ENCODE data around the gene SMAD6.

Gene SMAD6

GRCh38 chr15:66658855-66659254 is 43.2 kb upstream of the SMAD6 start:
- Histone ChIP-seq H3K9ac (ENCODE audit: low read length) (no peak overlapping the region), H3K27ac (ENCODE audit: low read depth, low read length) (no peak overlapping the region), H3K27me3 (ENCODE audit: control insufficient read depth, insufficient read depth, low read length) (no peaks in the 10 kb centered on the region), H3K9me3 (ENCODE audit: control insufficient read depth, insufficient read depth, low read depth, low read length) (no peaks in the 10 kb centered on the region), H3K4me1 (ENCODE audit: control insufficient read depth, insufficient read depth, low read length) (peaks cover 52% of the 10 kb centered on the region), H3K4me3 (ENCODE audit: low read depth, low read length) (no peak overlapping the region), H3K36me3 (ENCODE audit: control insufficient read depth, insufficient read depth, low read length) (no peaks in the 10 kb centered on the region)

DNA sequence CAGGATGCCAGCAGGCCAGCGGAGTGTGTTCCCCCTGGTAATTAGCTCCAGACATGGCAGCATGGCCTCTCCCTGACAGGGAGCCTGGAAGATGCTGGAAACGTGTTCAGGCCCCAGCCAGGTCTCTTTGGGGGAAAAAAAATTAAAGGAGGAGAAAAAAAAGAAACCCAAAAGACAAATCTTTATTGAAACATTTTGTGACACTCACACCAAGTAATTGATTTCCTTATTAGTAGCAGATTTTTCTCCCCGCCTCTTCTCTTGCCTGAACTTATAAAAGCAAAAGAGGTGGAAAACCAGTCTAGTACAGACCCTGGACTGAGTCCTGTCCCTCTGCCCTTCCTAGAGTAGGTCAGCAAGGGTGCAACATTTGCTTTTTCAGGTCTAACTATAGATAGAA is 42.7 kb upstream of the SMAD6 start:
- no peaks in the 10 kb centered on the region for H3K27me3 ChIP-seq (ENCODE audit: control insufficient read depth, insufficient read depth, low read length)
- peaks cover 48% of the 10 kb centered on the region for H3K4me1 ChIP-seq (ENCODE audit: control insufficient read depth, insufficient read depth, low read length)
- no peak overlapping the region for H3K27ac ChIP-seq (ENCODE audit: low read depth, low read length)
- no peaks in the 10 kb centered on the region for H3K36me3 ChIP-seq (ENCODE audit: control insufficient read depth, insufficient read depth, low read length)
- no peak overlapping the region for H3K4me3 ChIP-seq (ENCODE audit: low read depth, low read length)
- H3K9ac ChIP-seq (ENCODE audit: low read length): no peak overlapping the region
- H3K9me3 ChIP-seq (ENCODE audit: control insufficient read depth, insufficient read depth, low read depth, low read length): no peaks in the 10 kb centered on the region

GRCh38 chr15:66661432-66662096 is 40.5 kb upstream of the SMAD6 start:
- Histone ChIP-seq H3K9ac (ENCODE audit: low read length) (peak overlapping the region; percentile 51), H3K4me3 (ENCODE audit: low read depth, low read length) (no peak overlapping the region), H3K9me3 (ENCODE audit: control insufficient read depth, insufficient read depth, low read depth, low read length) (no peaks in the 10 kb centered on the region), H3K27me3 (ENCODE audit: control insufficient read depth, insufficient read depth, low read length) (no peaks in the 10 kb centered on the region), H3K27ac (ENCODE audit: low read depth, low read length) (0 out of 2 replicates have a peak overlapping the region, but pooled peaks have one; percentile 11), H3K4me1 (ENCODE audit: control insufficient read depth, insufficient read depth, low read length) (peaks cover 30% of the 10 kb centered on the region), H3K36me3 (ENCODE audit: control insufficient read depth, insufficient read depth, low read length) (no peaks in the 10 kb centered on the region)

DNA sequence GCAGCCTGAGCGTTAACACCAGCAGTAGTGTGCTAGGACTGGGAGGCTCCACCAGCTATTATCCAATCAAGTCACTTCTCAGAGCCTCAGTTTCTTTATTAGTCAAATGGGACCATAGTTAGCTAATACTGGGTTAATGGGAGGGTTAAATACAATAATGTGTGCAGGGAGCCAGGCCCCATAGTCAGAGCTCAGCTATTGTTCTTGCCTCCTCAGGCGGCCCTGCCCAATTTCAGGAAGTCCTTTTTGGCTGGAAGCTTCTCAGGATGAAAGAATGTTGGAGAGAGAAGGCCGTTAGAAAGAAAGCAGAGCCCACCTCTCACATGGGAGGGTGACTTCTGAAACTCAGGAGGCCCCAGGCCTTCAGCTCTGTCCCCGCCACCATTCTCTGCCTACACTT is 39.5 kb upstream of the SMAD6 start:
- no peak overlapping the region for H3K27ac ChIP-seq (ENCODE audit: low read depth, low read length)
- no peaks in the 10 kb centered on the region for H3K36me3 ChIP-seq (ENCODE audit: control insufficient read depth, insufficient read depth, low read length)
- H3K9ac ChIP-seq (ENCODE audit: low read length): no peak overlapping the region
- no peaks in the 10 kb centered on the region for H3K9me3 ChIP-seq (ENCODE audit: control insufficient read depth, insufficient read depth, low read depth, low read length)
- H3K27me3 ChIP-seq (ENCODE audit: control insufficient read depth, insufficient read depth, low read length): no peaks in the 10 kb centered on the region
- no peak overlapping the region for H3K4me3 ChIP-seq (ENCODE audit: low read depth, low read length)
- H3K4me1 ChIP-seq (ENCODE audit: control insufficient read depth, insufficient read depth, low read length): peaks cover 21% of the 10 kb centered on the region

- H3K27me3 ChIP-seq (ENCODE audit: control insufficient read depth, insufficient read depth, low read length): no peaks in the 10 kb centered on the region
- peaks cover 4% of the 10 kb centered on the region; the same call in 1 of the 2 replicates for H3K9me3 ChIP-seq (ENCODE audit: control insufficient read depth, insufficient read depth, low read depth, low read length)
- no peak overlapping the region for H3K4me3 ChIP-seq (ENCODE audit: low read depth, low read length)
- H3K27ac ChIP-seq (ENCODE audit: low read depth, low read length): no peak overlapping the region
- H3K9ac ChIP-seq (ENCODE audit: low read length): no peak overlapping the region
- H3K4me1 ChIP-seq (ENCODE audit: control insufficient read depth, insufficient read depth, low read length): peaks cover 15% of the 10 kb centered on the region; the same call in 1 of the 2 replicates
- H3K36me3 ChIP-seq (ENCODE audit: control insufficient read depth, insufficient read depth, low read length): no peaks in the 10 kb centered on the region
Measured at GRCh38 chr15:66663664-66664063, 38.4 kb upstream of the SMAD6 start.

DNA sequence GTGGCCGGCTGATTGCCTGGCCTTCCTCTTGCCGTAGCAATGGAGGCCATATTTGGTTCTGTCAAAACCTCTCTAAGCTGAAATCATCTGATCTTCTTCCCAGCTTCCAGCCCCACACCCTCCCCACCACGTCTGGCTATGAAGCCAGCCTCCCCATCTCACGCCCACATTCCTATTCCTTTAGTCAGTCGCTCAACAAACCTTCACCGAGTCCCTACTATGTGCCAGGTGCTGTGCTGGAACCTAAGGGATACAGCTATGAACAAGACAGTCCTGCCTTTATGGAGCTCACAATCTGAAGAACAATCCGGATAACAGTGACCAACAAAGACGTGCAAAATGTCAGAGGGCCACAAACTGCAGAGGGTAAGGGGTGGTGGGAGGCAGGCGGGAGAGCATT is 31.9 kb upstream of the SMAD6 start:
- no peak overlapping the region for H3K9ac ChIP-seq (ENCODE audit: low read length)
- H3K4me1 ChIP-seq (ENCODE audit: control insufficient read depth, insufficient read depth, low read length): peaks cover 20% of the 10 kb centered on the region
- H3K27me3 ChIP-seq (ENCODE audit: control insufficient read depth, insufficient read depth, low read length): no peaks in the 10 kb centered on the region
- H3K27ac ChIP-seq (ENCODE audit: low read depth, low read length): no peak overlapping the region
- peaks cover 4% of the 10 kb centered on the region; the same call in 1 of the 2 replicates for H3K9me3 ChIP-seq (ENCODE audit: control insufficient read depth, insufficient read depth, low read depth, low read length)
- no peak overlapping the region for H3K4me3 ChIP-seq (ENCODE audit: low read depth, low read length)
- H3K36me3 ChIP-seq (ENCODE audit: control insufficient read depth, insufficient read depth, low read length): no peaks in the 10 kb centered on the region

DNA sequence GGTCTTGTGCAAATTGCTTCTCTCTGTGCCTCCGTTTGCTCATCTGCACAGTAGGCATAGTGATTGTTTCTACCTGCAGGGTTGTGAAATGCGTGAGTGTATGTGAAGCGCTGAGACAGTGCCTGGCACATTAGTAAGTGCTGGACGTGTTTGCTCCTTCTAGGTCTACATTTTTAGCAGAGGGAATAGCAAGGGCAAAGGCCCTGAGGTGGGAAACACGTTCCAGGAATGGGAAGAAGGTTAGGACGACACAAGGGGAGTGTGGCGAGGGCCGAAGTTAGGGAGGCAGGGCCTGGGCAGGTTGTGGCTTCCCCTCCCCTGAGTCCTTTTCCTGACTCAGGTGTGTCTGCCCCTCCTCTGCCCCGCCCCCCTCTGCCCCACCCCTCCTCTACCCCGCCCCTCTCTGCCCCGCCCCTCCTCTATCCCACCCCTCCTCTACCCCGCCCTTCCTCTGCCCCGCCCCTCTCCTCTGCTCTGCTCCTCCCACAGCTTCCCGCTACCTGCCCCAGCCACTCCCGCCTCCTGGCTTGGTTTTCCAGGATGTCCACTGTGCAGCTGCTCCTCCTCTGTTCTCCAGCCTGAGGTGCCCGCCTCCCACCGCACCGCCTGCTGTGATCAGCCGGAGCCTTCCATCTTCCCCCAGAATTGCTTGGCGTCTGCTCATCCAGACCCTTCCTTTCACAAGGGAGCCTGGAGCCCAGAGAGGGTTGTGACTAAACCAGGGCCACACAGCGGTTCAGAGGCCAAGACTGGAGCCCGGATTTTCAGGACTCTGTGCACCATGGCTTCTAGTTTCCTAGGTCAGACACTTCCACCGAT is 31.1 kb upstream of the SMAD6 start:
- no peak overlapping the region for H3K27ac ChIP-seq (ENCODE audit: low read depth, low read length)
- H3K36me3 ChIP-seq (ENCODE audit: control insufficient read depth, insufficient read depth, low read length): no peaks in the 10 kb centered on the region
- H3K4me1 ChIP-seq (ENCODE audit: control insufficient read depth, insufficient read depth, low read length): peaks cover 20% of the 10 kb centered on the region
- no peaks in the 10 kb centered on the region for H3K27me3 ChIP-seq (ENCODE audit: control insufficient read depth, insufficient read depth, low read length)
- H3K4me3 ChIP-seq (ENCODE audit: low read depth, low read length): 0 out of 2 replicates have a peak overlapping the region, but pooled peaks have one; percentile 2
- H3K9me3 ChIP-seq (ENCODE audit: control insufficient read depth, insufficient read depth, low read depth, low read length): peaks cover 4% of the 10 kb centered on the region; the same call in 1 of the 2 replicates
- H3K9ac ChIP-seq (ENCODE audit: low read length): peak overlapping the region; percentile 31

DNA sequence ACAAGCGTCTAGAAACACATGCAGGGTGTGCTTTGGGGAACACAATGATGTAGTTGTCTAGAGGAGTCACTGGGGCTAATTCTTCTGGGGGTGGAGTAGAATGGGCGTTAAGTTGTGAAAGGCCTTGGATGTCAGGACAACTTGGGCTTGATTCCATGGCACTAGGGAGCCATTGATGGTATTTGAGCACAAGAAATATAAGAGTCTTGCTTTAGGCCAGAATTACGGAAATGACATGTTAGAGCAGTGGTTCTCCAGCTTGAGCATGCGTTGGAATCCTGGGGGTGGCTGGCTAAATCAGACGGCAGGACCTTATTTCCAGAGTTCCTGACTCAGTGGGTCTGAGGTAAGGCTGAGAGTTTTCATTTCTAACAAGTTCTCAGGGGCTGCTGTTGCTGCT is 29.2 kb upstream of the SMAD6 start:
- H3K4me1 ChIP-seq (ENCODE audit: control insufficient read depth, insufficient read depth, low read length): peaks cover 23% of the 10 kb centered on the region
- H3K9ac ChIP-seq (ENCODE audit: low read length): no peak overlapping the region
- no peaks in the 10 kb centered on the region for H3K36me3 ChIP-seq (ENCODE audit: control insufficient read depth, insufficient read depth, low read length)
- H3K27me3 ChIP-seq (ENCODE audit: control insufficient read depth, insufficient read depth, low read length): no peaks in the 10 kb centered on the region
- H3K9me3 ChIP-seq (ENCODE audit: control insufficient read depth, insufficient read depth, low read depth, low read length): peaks cover 2% of the 10 kb centered on the region; the same call in 1 of the 2 replicates
- peak overlapping the region; percentile 23; the same call in 1 of the 2 replicates for H3K27ac ChIP-seq (ENCODE audit: low read depth, low read length)
- no peak overlapping the region for H3K4me3 ChIP-seq (ENCODE audit: low read depth, low read length)

DNA sequence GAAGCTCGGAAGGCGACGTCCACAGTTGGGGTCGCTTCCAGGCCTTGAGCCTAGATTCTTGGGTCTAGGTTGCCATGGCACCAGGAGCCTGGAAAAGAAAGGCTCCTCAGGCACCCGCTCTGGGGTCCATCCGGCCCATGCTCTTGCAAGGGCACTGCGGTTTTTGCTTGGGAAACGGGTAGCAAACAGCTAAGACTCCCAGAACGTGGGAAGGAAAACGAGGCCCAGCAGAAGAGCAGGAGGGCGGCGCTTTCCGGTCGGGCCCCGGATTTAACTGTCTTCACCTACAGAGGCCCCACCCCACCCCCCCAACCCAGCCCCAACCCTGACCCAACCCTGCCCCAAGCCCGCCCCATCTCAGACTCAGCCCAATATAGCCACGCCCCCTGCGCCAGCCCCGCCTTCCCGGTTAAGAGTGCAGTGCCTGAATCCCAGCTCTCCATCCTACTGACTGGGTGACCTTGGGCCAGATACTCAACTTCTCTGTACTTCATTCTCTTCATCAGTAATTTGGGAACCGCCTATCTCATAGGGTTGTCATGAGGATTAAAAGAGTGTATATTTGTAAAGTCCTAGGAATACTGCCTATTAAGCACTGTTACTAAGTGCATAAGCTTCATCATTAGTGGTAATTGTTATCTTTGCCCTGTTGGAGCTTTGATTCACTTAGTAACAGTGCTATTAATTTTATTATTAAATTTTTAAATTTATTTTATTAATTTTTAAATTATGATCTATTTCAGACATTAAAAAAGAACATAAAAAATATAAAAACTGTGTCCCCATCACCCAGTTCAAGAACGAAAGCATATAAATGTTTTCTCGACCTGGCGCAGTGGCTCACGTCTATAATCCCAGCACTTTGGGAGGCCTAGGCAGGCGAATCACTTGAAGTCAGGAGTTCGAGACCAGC is 28.4 kb upstream of the SMAD6 start:
- Histone ChIP-seq H3K27ac (ENCODE audit: low read depth, low read length) (peak overlapping the region; percentile 23; the same call in 1 of the 2 replicates), H3K36me3 (ENCODE audit: control insufficient read depth, insufficient read depth, low read length) (no peaks in the 10 kb centered on the region), H3K27me3 (ENCODE audit: control insufficient read depth, insufficient read depth, low read length) (no peaks in the 10 kb centered on the region), H3K4me1 (ENCODE audit: control insufficient read depth, insufficient read depth, low read length) (peaks cover 29% of the 10 kb centered on the region), H3K9ac (ENCODE audit: low read length) (peak overlapping the region; percentile 51), H3K9me3 (ENCODE audit: control insufficient read depth, insufficient read depth, low read depth, low read length) (no peaks in the 10 kb centered on the region), H3K4me3 (ENCODE audit: low read depth, low read length) (no peak overlapping the region)

DNA sequence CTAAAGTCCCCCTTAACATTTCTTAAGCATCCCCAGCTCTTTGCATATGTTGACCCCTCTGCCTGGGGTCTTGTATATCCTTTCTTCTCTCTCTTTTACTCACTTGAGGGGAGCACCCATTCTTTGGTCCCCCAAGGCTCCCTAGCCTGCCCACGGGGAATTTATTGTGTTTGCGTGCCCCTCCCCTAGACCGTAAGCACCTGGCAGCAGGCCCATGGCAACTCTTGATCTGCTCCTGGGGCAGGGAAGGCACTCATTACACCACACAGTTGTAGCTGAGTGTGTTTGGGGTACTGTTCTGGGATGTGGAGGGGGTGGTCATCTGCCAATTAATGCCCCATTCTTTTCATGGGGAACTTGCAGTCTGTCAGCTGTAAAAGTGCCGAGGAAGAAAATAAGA is 27.3 kb upstream of the SMAD6 start:
- Histone ChIP-seq H3K27me3 (ENCODE audit: control insufficient read depth, insufficient read depth, low read length) (no peaks in the 10 kb centered on the region), H3K4me1 (ENCODE audit: control insufficient read depth, insufficient read depth, low read length) (peaks cover 40% of the 10 kb centered on the region), H3K27ac (ENCODE audit: low read depth, low read length) (no peak overlapping the region)

More for the DNA sequence above, 27.3 kb upstream of the SMAD6 start:
- Histone ChIP-seq H3K36me3 (ENCODE audit: control insufficient read depth, insufficient read depth, low read length) (no peaks in the 10 kb centered on the region), H3K4me3 (ENCODE audit: low read depth, low read length) (no peak overlapping the region), H3K9me3 (ENCODE audit: control insufficient read depth, insufficient read depth, low read depth, low read length) (no peaks in the 10 kb centered on the region), H3K9ac (ENCODE audit: low read length) (no peak overlapping the region)

Data from HUES6 (cell line).